Endodermal cell (in vitro differentiated cells): ENCODE results near the gene WASHC2A. TPM values are rescaled to one million over a fixed set of nuclear protein-coding genes. Genes with fewer than 3 reads are reported as not detected.
"Not testable (repeated sequence)": the region's sequence is repeated elsewhere in the genome, so short reads cannot be mapped to it uniquely, and the experiment has no call there.

Experiments used
- DNase-seq: peaks from one replicate; pipeline ENCODE4 v3.0.0-alpha.2; 2017
- H3K27ac ChIP-seq: 2 replicates; pipeline ENCODE4 v1.5.1; 2013; ENCODE audit warnings: mild to moderate bottlenecking, low read depth, low read length, moderate library complexity
- H3K27me3 ChIP-seq: 2 replicates; pipeline ENCODE4 v1.6.1; 2013; ENCODE audit warnings: mild to moderate bottlenecking, low read length, moderate library complexity; ENCODE audit not compliant: insufficient read depth, control insufficient read depth, poor library complexity, severe bottlenecking
- H3K36me3 ChIP-seq: 2 replicates; pipeline ENCODE4 v1.7.0; 2013; ENCODE audit warnings: mild to moderate bottlenecking, low read length, moderate library complexity; ENCODE audit not compliant: control insufficient read depth, insufficient read depth
- H3K4me1 ChIP-seq: one replicate; pipeline ENCODE4 v1.7.0; 2013; ENCODE audit warnings: low read length; ENCODE audit not compliant: control insufficient read depth, insufficient read depth
- H3K4me3 ChIP-seq: 2 replicates; pipeline ENCODE4 v1.5.1; 2013; ENCODE audit warnings: mild to moderate bottlenecking, low read length, moderate library complexity
- H3K9ac ChIP-seq: 2 replicates; pipeline ENCODE4 v1.6.1; 2013; ENCODE audit warnings: mild to moderate bottlenecking, low read length, moderate library complexity; ENCODE audit not compliant: poor library complexity, severe bottlenecking; ENCODE audit errors: extremely low read depth
- H3K9me3 ChIP-seq: 2 replicates; pipeline ENCODE4 v1.6.1; 2013; ENCODE audit warnings: mild to moderate bottlenecking, low read length, moderate library complexity; ENCODE audit not compliant: control insufficient read depth
- H3K27ac Mint-ChIP-seq: 2 replicates; pipeline ENCODE4 v1.8.0; 2020; ENCODE audit warnings: mixed read lengths
- H3K27me3 Mint-ChIP-seq: 2 replicates; pipeline ENCODE4 v1.8.0; 2021; ENCODE audit warnings: mild to moderate bottlenecking, mixed read lengths; ENCODE audit not compliant: insufficient read depth
- H3K36me3 Mint-ChIP-seq: 2 replicates; pipeline ENCODE4 v1.8.0; 2020; ENCODE audit warnings: low read depth, mixed read lengths
- H3K4me1 Mint-ChIP-seq: 2 replicates; pipeline ENCODE4 v1.8.0; 2020; ENCODE audit warnings: mixed read lengths
- H3K4me3 Mint-ChIP-seq: 2 replicates; pipeline ENCODE4 v1.8.0; 2020; ENCODE audit warnings: mild to moderate bottlenecking, moderate library complexity, mixed read lengths
- H3K9me3 Mint-ChIP-seq: 2 replicates; pipeline ENCODE4 v1.8.0; 2020; ENCODE audit warnings: mild to moderate bottlenecking, mixed read lengths
- WGBS, 2 experiments: methylation state at CpG; one replicate each; pipeline versions ENCODE4 v1.1.5 to v1.1.7; 2013; ENCODE audit warnings: missing lambda C conversion rate in 2 of 2, mixed read lengths in 1 of 2; ENCODE audit not compliant: insufficient coverage in 1 of 2, insufficient read length in 1 of 2; 5-methylcytosine and 5-hydroxymethylcytosine counted together
- total RNA-seq, 2 donors: library from RNA; stranded (reverse); fragmentation: NEBNext Ultra II Directional in 1 of 2; extraction: Animal tissue kit (Norgen Biotek cat#: 25700) in 1 of 2; gene quantifications; 2 replicates in 1 of 2; 3 replicates in 1 of 2; pipeline ENCODE4 v1.2.1, GENCODE V29; 2021
- TF ChIP-seq, protein P1 (sequence below): fragments of 200-600 bp; sonication (generic); conservative IDR thresholded peaks from 2 replicates; pipeline ENCODE4 v1.5.0; 2021; ENCODE audit warnings: antibody characterized with exemption, mild to moderate bottlenecking

WASHC2A gene
- total RNA-seq, 2 donors from 2014 or later, result 35.4 to 49.9 TPM

DNA sequence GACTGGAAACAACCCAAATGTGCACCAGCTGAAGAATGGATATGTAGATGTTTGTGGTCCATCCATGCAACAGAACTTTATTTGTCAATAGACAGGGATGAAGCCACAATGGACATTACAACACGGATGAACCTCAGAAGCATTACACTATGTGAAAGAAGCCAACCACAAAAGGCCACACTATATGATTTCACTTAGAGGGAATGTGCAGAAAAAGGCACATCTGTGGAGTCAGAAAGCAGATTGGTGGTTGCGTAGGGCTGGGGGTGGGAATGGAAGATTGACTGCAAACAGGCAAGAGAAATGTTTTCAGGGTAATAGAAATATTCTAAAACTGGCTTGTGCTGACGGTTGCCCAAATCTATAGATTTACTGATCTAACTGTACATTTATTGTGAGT is 34.3 kb upstream of the WASHC2A start:
- H3K27ac Mint-ChIP-seq, result no peak overlapping the region

DNA sequence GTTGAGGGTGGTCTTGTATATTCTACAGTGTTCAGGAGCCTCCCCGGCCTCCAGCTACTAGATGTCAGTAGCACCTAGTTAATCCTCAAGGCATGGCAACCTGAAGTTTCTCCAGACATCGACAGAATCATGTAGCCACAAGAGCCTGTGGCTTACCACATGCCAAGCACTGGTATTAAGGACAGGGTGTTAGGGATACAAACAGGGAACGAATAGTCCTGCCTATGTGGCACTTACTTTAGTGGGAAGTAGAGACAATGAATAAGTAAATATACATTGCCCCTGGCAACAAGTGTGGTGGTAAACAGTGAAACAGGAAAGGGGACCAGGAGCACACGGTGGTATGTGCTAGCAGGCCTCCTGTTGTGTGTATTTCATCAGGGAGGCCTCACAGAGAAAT is 32.4 kb upstream of the WASHC2A start:
- H3K27me3 ChIP-seq, H3K4me1 ChIP-seq, H3K36me3 Mint-ChIP-seq, H3K4me3 Mint-ChIP-seq, H3K9me3 Mint-ChIP-seq, H3K9me3 ChIP-seq, H3K4me3 ChIP-seq, H3K27me3 Mint-ChIP-seq, H3K4me1 Mint-ChIP-seq, DNase-seq, H3K36me3 ChIP-seq, H3K9ac ChIP-seq, H3K27ac ChIP-seq: not testable (repeated sequence)
- 75 to 90% methylated on average over 3 of the region's 4 CpGs for WGBS, 2 experiments
- peak overlapping the region; percentile 6 for H3K27ac Mint-ChIP-seq

More for the DNA sequence above, 34.3 kb upstream of the WASHC2A start:
- H3K36me3 Mint-ChIP-seq, result no peaks in the 10 kb centered on the region
- Histone ChIP-seq H3K4me1 (no peaks in the 10 kb centered on the region), H3K9ac (no peak overlapping the region), H3K27ac (no peak overlapping the region), H3K27me3 (no peaks in the 10 kb centered on the region), H3K36me3 (no peaks in the 10 kb centered on the region), H3K9me3 (no peaks in the 10 kb centered on the region), H3K4me3 (no peak overlapping the region)
- no peaks in the 10 kb centered on the region for H3K4me1 Mint-ChIP-seq
- peaks cover 5% of the 10 kb centered on the region for H3K27me3 Mint-ChIP-seq
- WGBS, 2 experiments, result 42 to 64% methylated on average over 2 to 3 of the region's 3 CpGs
- DNase-seq, result no peak
- H3K4me3 Mint-ChIP-seq, result no peak overlapping the region
- TF ChIP-seq, protein P1, sequence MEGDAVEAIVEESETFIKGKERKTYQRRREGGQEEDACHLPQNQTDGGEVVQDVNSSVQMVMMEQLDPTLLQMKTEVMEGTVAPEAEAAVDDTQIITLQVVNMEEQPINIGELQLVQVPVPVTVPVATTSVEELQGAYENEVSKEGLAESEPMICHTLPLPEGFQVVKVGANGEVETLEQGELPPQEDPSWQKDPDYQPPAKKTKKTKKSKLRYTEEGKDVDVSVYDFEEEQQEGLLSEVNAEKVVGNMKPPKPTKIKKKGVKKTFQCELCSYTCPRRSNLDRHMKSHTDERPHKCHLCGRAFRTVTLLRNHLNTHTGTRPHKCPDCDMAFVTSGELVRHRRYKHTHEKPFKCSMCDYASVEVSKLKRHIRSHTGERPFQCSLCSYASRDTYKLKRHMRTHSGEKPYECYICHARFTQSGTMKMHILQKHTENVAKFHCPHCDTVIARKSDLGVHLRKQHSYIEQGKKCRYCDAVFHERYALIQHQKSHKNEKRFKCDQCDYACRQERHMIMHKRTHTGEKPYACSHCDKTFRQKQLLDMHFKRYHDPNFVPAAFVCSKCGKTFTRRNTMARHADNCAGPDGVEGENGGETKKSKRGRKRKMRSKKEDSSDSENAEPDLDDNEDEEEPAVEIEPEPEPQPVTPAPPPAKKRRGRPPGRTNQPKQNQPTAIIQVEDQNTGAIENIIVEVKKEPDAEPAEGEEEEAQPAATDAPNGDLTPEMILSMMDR, result no peak
- H3K9me3 Mint-ChIP-seq, result no peaks in the 10 kb centered on the region

DNA sequence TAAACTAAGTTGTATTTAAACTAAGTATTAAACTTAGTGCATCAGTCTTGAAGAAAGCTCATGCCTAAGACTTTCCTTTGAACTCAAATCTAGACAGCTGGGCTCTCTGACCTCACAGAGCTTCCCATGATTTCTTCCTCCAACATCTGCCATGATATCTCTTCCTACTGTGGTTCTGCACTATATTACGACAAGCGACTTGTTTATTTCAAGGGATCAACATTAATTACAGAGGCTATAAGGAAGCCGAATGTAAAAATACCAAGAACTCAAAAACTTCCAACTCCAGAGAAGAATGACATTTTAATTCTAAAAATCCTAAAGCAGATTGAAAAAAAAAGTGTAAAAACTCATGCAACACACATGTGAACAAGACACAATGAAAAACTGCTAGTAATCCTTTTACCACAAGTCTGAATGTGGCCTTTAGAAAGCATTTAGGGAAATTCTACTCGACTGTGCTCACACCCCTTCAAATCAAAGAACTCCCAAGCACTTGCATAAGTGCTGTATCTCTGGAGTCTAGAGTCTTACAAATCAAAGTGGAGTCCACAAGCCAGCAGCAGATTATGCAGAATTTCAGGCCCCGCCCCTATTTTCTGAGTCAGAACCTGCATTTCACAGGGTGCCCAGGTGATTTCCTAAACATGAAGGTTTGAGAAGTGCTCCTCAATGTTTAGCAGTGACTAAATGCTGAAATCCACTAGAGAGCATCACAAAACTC is 22.7 kb upstream of the WASHC2A start:
- TF ChIP-seq, protein P1, result no peak
- Histone ChIP-seq H3K27me3 (no peaks in the 10 kb centered on the region), H3K36me3 (no peaks in the 10 kb centered on the region), H3K9me3 (no peaks in the 10 kb centered on the region), H3K4me1 (no peaks in the 10 kb centered on the region), H3K27ac (no peak overlapping the region), H3K9ac (no peak overlapping the region), H3K4me3 (no peak overlapping the region)
- Mint-ChIP-seq H3K4me1 (no peaks in the 10 kb centered on the region), H3K27ac (no peak overlapping the region), H3K4me3 (no peak overlapping the region), H3K9me3 (no peaks in the 10 kb centered on the region), H3K27me3 (no peaks in the 10 kb centered on the region), H3K36me3 (no peaks in the 10 kb centered on the region)
- DNase-seq, result peak; percentile 63
- 62 to 89% methylated on average over 3 to 5 of the region's 5 CpGs for WGBS, 2 experiments

- 87% methylated on average over 9 of the region's 9 CpGs; no CpG with 5 or more reads in 1 of the 2 experiments for WGBS, 2 experiments
- H3K27ac Mint-ChIP-seq, H3K4me1 ChIP-seq, H3K36me3 ChIP-seq, H3K4me1 Mint-ChIP-seq, H3K27ac ChIP-seq, H3K4me3 Mint-ChIP-seq, H3K27me3 ChIP-seq, H3K9me3 Mint-ChIP-seq, DNase-seq, H3K9ac ChIP-seq, H3K36me3 Mint-ChIP-seq, H3K27me3 Mint-ChIP-seq, H3K4me3 ChIP-seq, H3K9me3 ChIP-seq: not testable (repeated sequence)
These were observed 21.3 kb upstream of the WASHC2A start for GRCh38 chr10:50046457-50046856.

DNA sequence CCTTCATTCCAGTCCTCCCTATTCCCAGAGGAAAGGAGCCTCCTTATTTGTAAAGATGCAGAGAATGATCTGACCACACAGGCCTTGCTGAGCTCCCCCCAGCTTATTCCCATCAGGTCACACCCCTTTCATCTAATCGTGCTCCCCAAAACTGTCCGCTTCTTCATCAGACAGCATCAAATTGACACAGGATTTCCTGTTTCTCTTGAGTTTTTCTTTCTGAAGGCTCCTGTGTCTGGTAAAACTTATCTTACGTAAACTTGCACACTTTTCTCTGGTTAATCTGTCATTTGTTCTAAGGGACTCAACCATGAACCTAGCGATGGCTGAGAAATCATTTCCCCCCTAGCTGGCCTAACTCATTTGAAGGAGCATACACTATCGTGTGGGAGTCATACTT is 20.2 kb upstream of the WASHC2A start:
- H3K36me3 Mint-ChIP-seq, H3K36me3 ChIP-seq, DNase-seq, H3K4me1 ChIP-seq, H3K4me3 ChIP-seq, H3K9ac ChIP-seq, H3K4me3 Mint-ChIP-seq, H3K27me3 Mint-ChIP-seq, H3K27ac Mint-ChIP-seq, H3K9me3 Mint-ChIP-seq, H3K27me3 ChIP-seq, H3K4me1 Mint-ChIP-seq, H3K9me3 ChIP-seq, H3K27ac ChIP-seq: not testable (repeated sequence)
- 97% methylated on average over 2 of the region's 5 CpGs; no CpG with 5 or more reads in 1 of the 2 experiments for WGBS, 2 experiments
